CD14-positive monocyte (primary cell): Measurements from ENCODE around the gene LLGL2. TPM values are rescaled to one million over a fixed set of nuclear protein-coding genes. Genes with fewer than 3 reads are reported as not detected.

ENCODE experiments used
- DNase-seq, 3 donors: peaks; one replicate each; pipeline ENCODE4 v3.0.0-alpha.2; 2011 to 2022
- H2AFZ ChIP-seq: 2 replicates; pipeline ENCODE4 v1.6.0; 2012; ENCODE audit warnings: mild to moderate bottlenecking, low read depth, low read length, inconsistent platforms; ENCODE audit not compliant: insufficient read depth, poor library complexity, severe bottlenecking
- H3K27ac ChIP-seq, 2 donors: 1 replicate in 1 of 2; 2 replicates in 1 of 2; pipeline ENCODE4 v1.5.1; 2012 to 2013; ENCODE audit warnings: low read length in 2 of 2, control low read depth in 1 of 2, inconsistent platforms in 1 of 2, low read depth in 1 of 2, mild to moderate bottlenecking in 1 of 2
- H3K27me3 ChIP-seq, 2 donors: one replicate each; pipeline versions ENCODE4 v1.6.0 to v1.6.1; 2011 to 2013; ENCODE audit warnings: low read length in 2 of 2; ENCODE audit not compliant: control insufficient read depth in 2 of 2, insufficient read depth in 2 of 2
- H3K36me3 ChIP-seq, 2 donors: replicated peaks in 1 of 2; 1 replicate in 1 of 2; 2 replicates in 1 of 2; pipeline versions ENCODE4 v1.5.1 to v1.6.1; 2012 to 2013; ENCODE audit warnings: low read length in 2 of 2, control low read depth in 1 of 2, inconsistent platforms in 1 of 2, mild to moderate bottlenecking in 1 of 2; ENCODE audit not compliant: insufficient read depth in 2 of 2, control insufficient read depth in 1 of 2
- H3K4me1 ChIP-seq, 2 donors: 1 replicate in 1 of 2; 2 replicates in 1 of 2; pipeline versions ENCODE4 v1.5.1 to v1.6.1; 2012 to 2013; ENCODE audit warnings: low read length in 2 of 2, control low read depth in 1 of 2, inconsistent platforms in 1 of 2, mild to moderate bottlenecking in 1 of 2, moderate library complexity in 1 of 2; ENCODE audit not compliant: insufficient read depth in 2 of 2, control insufficient read depth in 1 of 2
- H3K4me2 ChIP-seq: replicated peaks from 2 replicates; pipeline ENCODE3; 2012; ENCODE audit warnings: low read length, moderate library complexity, mild to moderate bottlenecking; ENCODE audit not compliant: poor library complexity, severe bottlenecking; ENCODE audit errors: extremely low read depth
- H3K4me3 ChIP-seq, 3 experiments: fragments of 200-600 bp in 1 of 3; sonication (generic) in 1 of 3; replicated peaks in 1 of 3; 1 replicate in 2 of 3; 2 replicates in 1 of 3; pipeline ENCODE4 v1.5.1; 2011 to 2013; ENCODE audit warnings: low read length in 3 of 3, mild to moderate bottlenecking in 3 of 3, control low read depth in 2 of 3, low read depth in 2 of 3, inconsistent platforms in 1 of 3, moderate library complexity in 1 of 3
- H3K79me2 ChIP-seq: 2 replicates; pipeline ENCODE4 v1.6.0; 2012; ENCODE audit warnings: mild to moderate bottlenecking, control low read depth, inconsistent platforms, low read length, moderate library complexity; ENCODE audit not compliant: insufficient read depth
- H3K9ac ChIP-seq: 2 replicates; pipeline ENCODE4 v1.6.0; 2017; ENCODE audit warnings: low read length, mild to moderate bottlenecking; ENCODE audit not compliant: insufficient read depth, poor library complexity, severe bottlenecking
- H3K9me3 ChIP-seq, 2 donors: replicated peaks in 1 of 2; 1 replicate in 1 of 2; 2 replicates in 1 of 2; pipeline versions ENCODE4 v1.5.1 to v1.6.1; 2012 to 2013; ENCODE audit warnings: low read length in 2 of 2, control low read depth in 1 of 2; ENCODE audit not compliant: control insufficient read depth in 1 of 2, insufficient read depth in 1 of 2
- H4K20me1 ChIP-seq: 2 replicates; pipeline ENCODE4 v1.6.0; 2012; ENCODE audit warnings: mild to moderate bottlenecking, low read length, control low read depth, moderate library complexity; ENCODE audit not compliant: insufficient read depth
- H3K27ac Mint-ChIP-seq, 7 donors: one replicate each; pipeline ENCODE4 v1.8.0; 2020; ENCODE audit warnings: mild to moderate bottlenecking in 7 of 7, mixed read lengths in 7 of 7, moderate library complexity in 6 of 7, inconsistent platforms in 2 of 7
- H3K27me3 Mint-ChIP-seq, 3 donors: one replicate each; pipeline ENCODE4 v1.8.0; 2021 to 2022; ENCODE audit warnings: low read depth in 3 of 3, mild to moderate bottlenecking in 3 of 3, mixed read lengths in 3 of 3, moderate library complexity in 3 of 3, inconsistent platforms in 1 of 3
- H3K36me3 Mint-ChIP-seq, 2 donors: one replicate each; pipeline ENCODE4 v1.8.0; 2020; ENCODE audit warnings: mixed read lengths in 2 of 2, inconsistent platforms in 1 of 2, mild to moderate bottlenecking in 1 of 2
- H3K4me1 Mint-ChIP-seq: one replicate; pipeline ENCODE4 v1.8.0; 2020; ENCODE audit warnings: mild to moderate bottlenecking, mixed read lengths
- H3K4me3 Mint-ChIP-seq, 2 donors: one replicate each; pipeline ENCODE4 v1.8.0; 2020; ENCODE audit warnings: mild to moderate bottlenecking in 2 of 2, mixed read lengths in 2 of 2, moderate library complexity in 1 of 2
- H3K9me3 Mint-ChIP-seq, 7 donors: one replicate each; pipeline ENCODE4 v1.8.0; 2020 to 2022; ENCODE audit warnings: mixed read lengths in 7 of 7, mild to moderate bottlenecking in 6 of 7, moderate library complexity in 6 of 7, inconsistent platforms in 2 of 7
- WGBS: methylation state at CpG from one replicate; pipeline ENCODE4 v1.1.5; 2013; ENCODE audit warnings: missing lambda C conversion rate; ENCODE audit not compliant: insufficient coverage; 5-methylcytosine and 5-hydroxymethylcytosine counted together
- intact Hi-C, 2 donors: fragments of 100-400 bp; cut with micrococcal nuclease; formaldehyde crosslinking; loops; one replicate each; pipeline versions ENCODE4 v1.15.0 to v1.15.1; 2023
- polyA plus RNA-seq, 3 donors: library from polyadenylated mRNA; depleted of rRNA in 1 of 3; unstranded in 2 of 3; stranded (reverse) in 1 of 3; fragments of 300-500 nt in 2 of 3; fragments of >200 nt in 1 of 3; fragmentation: Illumina TruSeq in 2 of 3; gene quantifications; 1 replicate in 2 of 3; 2 replicates in 1 of 3; pipeline ENCODE4 v1.2.3, GENCODE V29; 2012 to 2021
- TF ChIP-seq, protein P1 (sequence below): fragments of 200-600 bp; IDR thresholded peaks from one replicate; pipeline ENCODE4 v1.8.0; 2022; ENCODE audit warnings: antibody characterized with exemption, mild to moderate bottlenecking

The LLGL2 gene
- polyA plus RNA-seq, 3 donors: 4.8 to 7.5 (median 5.5) TPM

- Histone ChIP-seq H3K27me3 (no peaks in the 10 kb centered on the region), H3K79me2 (no peaks in the 10 kb centered on the region), H3K27ac (no peak overlapping the region), H3K4me1 (no peaks in the 10 kb centered on the region), H4K20me1 (no peaks in the 10 kb centered on the region), H3K4me3 (no peak overlapping the region), H3K4me2 (no peak overlapping the region), H3K9me3 (no peaks in the 10 kb centered on the region), H3K36me3 (peaks cover 49 to 69% of the 10 kb centered on the region in 2 donors), H2AFZ (no peak overlapping the region), H3K9ac (no peak overlapping the region)
- H3K36me3 Mint-ChIP-seq: peaks cover 59 to 64% of the 10 kb centered on the region in 2 donors
- H3K9me3 Mint-ChIP-seq: peaks cover 0 to 2% (median 0%) of the 10 kb centered on the region in 7 donors
- H3K27me3 Mint-ChIP-seq: peaks cover 0 to 3% (median 0%) of the 10 kb centered on the region in 3 donors
- intact Hi-C loops: no loop called here
- H3K27ac Mint-ChIP-seq: peak overlapping the region in 1 of 7 donors; percentile 14
- no peak overlapping the region for H3K4me3 Mint-ChIP-seq
- H3K4me1 Mint-ChIP-seq: peaks cover 26% of the 10 kb centered on the region
- TF ChIP-seq, protein P1, sequence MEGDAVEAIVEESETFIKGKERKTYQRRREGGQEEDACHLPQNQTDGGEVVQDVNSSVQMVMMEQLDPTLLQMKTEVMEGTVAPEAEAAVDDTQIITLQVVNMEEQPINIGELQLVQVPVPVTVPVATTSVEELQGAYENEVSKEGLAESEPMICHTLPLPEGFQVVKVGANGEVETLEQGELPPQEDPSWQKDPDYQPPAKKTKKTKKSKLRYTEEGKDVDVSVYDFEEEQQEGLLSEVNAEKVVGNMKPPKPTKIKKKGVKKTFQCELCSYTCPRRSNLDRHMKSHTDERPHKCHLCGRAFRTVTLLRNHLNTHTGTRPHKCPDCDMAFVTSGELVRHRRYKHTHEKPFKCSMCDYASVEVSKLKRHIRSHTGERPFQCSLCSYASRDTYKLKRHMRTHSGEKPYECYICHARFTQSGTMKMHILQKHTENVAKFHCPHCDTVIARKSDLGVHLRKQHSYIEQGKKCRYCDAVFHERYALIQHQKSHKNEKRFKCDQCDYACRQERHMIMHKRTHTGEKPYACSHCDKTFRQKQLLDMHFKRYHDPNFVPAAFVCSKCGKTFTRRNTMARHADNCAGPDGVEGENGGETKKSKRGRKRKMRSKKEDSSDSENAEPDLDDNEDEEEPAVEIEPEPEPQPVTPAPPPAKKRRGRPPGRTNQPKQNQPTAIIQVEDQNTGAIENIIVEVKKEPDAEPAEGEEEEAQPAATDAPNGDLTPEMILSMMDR: no peak
- DNase-seq: no peak
- WGBS: 37% methylated on average over 15 of the region's 16 CpGs
Observed at GRCh38 chr17:75498726-75499213, 26.7 kb upstream of the LLGL2 start.

- DNase-seq: no peak
- WGBS: 72% methylated on average over 13 of the region's 16 CpGs
- peaks cover 43 to 62% of the 10 kb centered on the region in 2 donors for H3K36me3 ChIP-seq
- Mint-ChIP-seq H3K9me3 (peaks cover 0 to 2% (median 0%) of the 10 kb centered on the region in 7 donors), H3K27me3 (peaks cover 0 to 3% (median 0%) of the 10 kb centered on the region in 3 donors), H3K36me3 (peaks cover 57 to 58% of the 10 kb centered on the region in 2 donors), H3K27ac (no peak overlapping the region), H3K4me1 (peaks cover 26% of the 10 kb centered on the region), H3K4me3 (no peak overlapping the region)
- intact Hi-C loops: loop anchor here in 1 of 2 donors (10.0 kb wide), 1 partner anchor 75 kb away; no protein-coding TSS in a partner anchor
- no peaks in the 10 kb centered on the region for H3K79me2 ChIP-seq
- no peak overlapping the region for H2AFZ ChIP-seq
- H3K4me1 ChIP-seq: no peaks in the 10 kb centered on the region
- H3K9ac ChIP-seq: no peak overlapping the region
- no peak overlapping the region for H3K4me2 ChIP-seq
- no peaks in the 10 kb centered on the region for H3K27me3 ChIP-seq
- H3K9me3 ChIP-seq: no peaks in the 10 kb centered on the region
- no peak overlapping the region for H3K4me3 ChIP-seq
- H4K20me1 ChIP-seq: no peaks in the 10 kb centered on the region
- no peak overlapping the region for H3K27ac ChIP-seq
- TF ChIP-seq, protein P1: no peak
Observed at GRCh38 chr17:75499313-75500022, 26.0 kb upstream of the LLGL2 start.
